HL-60 (cell line): ENCODE results near the gene TGFA.

Experiments used
- DNase-seq, 2 experiments: peaks; one replicate each; pipeline ENCODE4 v3.0.0-alpha.2; 2010 to 2020; ENCODE audit warnings: low read depth in 1 of 2, low spot score in 1 of 2
- H3K27ac ChIP-seq: fragments of 250-450 bp; sonication (Bioruptor Pico); replicated peaks from 2 replicates; pipeline ENCODE4 v1.5.1; 2020; ENCODE audit warnings: mild to moderate bottlenecking, moderate library complexity
- H3K27me3 ChIP-seq: fragments of 250-450 bp; sonication (Bioruptor Pico); 2 replicates; pipeline ENCODE4 v1.5.1; 2021; ENCODE audit warnings: mild to moderate bottlenecking, moderate library complexity; ENCODE audit not compliant: insufficient read depth, poor library complexity, severe bottlenecking
- H3K4me3 ChIP-seq: replicated peaks from 2 replicates; pipeline ENCODE4 v1.5.1; 2011; ENCODE audit warnings: mild to moderate bottlenecking, control low read depth, low read length; ENCODE audit not compliant: insufficient read depth
- GABPA ChIP-seq: IDR thresholded peaks from 2 replicates; pipeline ENCODE4 v1.6.1; 2012; ENCODE audit warnings: low read depth
- POLR2AphosphoS5 ChIP-seq: IDR thresholded peaks from 2 replicates; pipeline ENCODE4 v1.6.1; 2012; ENCODE audit warnings: low read depth
- REST ChIP-seq: IDR thresholded peaks from 2 replicates; pipeline ENCODE4 v1.6.1; 2012; ENCODE audit warnings: low read depth; ENCODE audit not compliant: insufficient replicate concordance
- SPI1 ChIP-seq: IDR thresholded peaks from 2 replicates; pipeline ENCODE4 v1.6.1; 2012; ENCODE audit warnings: low read depth, mild to moderate bottlenecking, borderline replicate concordance
- TF ChIP-seq, protein P1 (sequence below): IDR thresholded peaks from one replicate; pipeline ENCODE4 v1.5.1; 2011; ENCODE audit warnings: low read length, control low read depth, inconsistent platforms; ENCODE audit not compliant: insufficient read depth

The TGFA gene

GRCh38 chr2:70403267-70404053 lies 150.2 kb downstream of the TGFA start:
- H3K27me3 ChIP-seq: no peaks in the 10 kb centered on the region

GRCh38 chr2:70400539-70400938 lies 153.1 kb downstream of the TGFA start:
- H3K4me3 ChIP-seq: no peak overlapping the region
- no peak for DNase-seq
- H3K27me3 ChIP-seq: no peaks in the 10 kb centered on the region
- H3K27ac ChIP-seq: no peak overlapping the region
- no peak for TF ChIP-seq REST
- TF ChIP-seq GABPA: no peak
- no peak for TF ChIP-seq POLR2AphosphoS5
- TF ChIP-seq, protein P1, sequence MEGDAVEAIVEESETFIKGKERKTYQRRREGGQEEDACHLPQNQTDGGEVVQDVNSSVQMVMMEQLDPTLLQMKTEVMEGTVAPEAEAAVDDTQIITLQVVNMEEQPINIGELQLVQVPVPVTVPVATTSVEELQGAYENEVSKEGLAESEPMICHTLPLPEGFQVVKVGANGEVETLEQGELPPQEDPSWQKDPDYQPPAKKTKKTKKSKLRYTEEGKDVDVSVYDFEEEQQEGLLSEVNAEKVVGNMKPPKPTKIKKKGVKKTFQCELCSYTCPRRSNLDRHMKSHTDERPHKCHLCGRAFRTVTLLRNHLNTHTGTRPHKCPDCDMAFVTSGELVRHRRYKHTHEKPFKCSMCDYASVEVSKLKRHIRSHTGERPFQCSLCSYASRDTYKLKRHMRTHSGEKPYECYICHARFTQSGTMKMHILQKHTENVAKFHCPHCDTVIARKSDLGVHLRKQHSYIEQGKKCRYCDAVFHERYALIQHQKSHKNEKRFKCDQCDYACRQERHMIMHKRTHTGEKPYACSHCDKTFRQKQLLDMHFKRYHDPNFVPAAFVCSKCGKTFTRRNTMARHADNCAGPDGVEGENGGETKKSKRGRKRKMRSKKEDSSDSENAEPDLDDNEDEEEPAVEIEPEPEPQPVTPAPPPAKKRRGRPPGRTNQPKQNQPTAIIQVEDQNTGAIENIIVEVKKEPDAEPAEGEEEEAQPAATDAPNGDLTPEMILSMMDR: no peak
- no peak for TF ChIP-seq SPI1

More at GRCh38 chr2:70403267-70404053, 150.2 kb downstream of the TGFA start:
- TF ChIP-seq REST (no peak), SPI1 (no peak), GABPA (no peak), POLR2AphosphoS5 (no peak)
- TF ChIP-seq, protein P1: no peak
- no peak for DNase-seq
- H3K27ac ChIP-seq: no peak overlapping the region
- H3K4me3 ChIP-seq: no peak overlapping the region

DNA sequence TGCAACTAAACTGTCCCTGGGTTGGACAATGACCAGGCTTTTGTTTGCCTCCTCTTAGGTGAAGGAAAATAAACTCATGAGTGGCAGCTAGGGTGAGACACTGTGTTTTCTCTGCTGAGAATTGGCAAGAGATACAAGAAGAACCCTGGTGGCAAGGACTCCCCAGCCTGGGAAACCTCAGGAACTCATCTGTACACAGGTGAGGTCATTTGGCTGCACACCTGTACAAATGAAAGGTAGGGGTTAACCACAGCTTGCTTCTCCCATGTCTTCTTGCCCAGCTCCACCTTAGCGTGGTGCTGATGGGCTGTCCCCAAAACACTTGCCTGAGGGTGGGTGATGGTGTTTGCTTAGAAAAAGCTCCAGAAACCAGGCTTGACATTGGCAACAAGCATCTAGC lies 154.6 kb downstream of the TGFA start:
- no peak overlapping the region for H3K4me3 ChIP-seq
- H3K27ac ChIP-seq: no peak overlapping the region
- no peak for TF ChIP-seq SPI1
- TF ChIP-seq GABPA: no peak
- TF ChIP-seq, protein P1: no peak
- TF ChIP-seq REST: no peak
- no peak for TF ChIP-seq POLR2AphosphoS5
- no peak for DNase-seq
- H3K27me3 ChIP-seq: no peaks in the 10 kb centered on the region
